A673 (cell line): Measurements from ENCODE around the gene ENTPD2. TPM values are rescaled to one million over a fixed set of nuclear protein-coding genes. Genes with fewer than 3 reads are reported as not detected.

Experiments used
- BruUV-seq: library from RNA; stranded (reverse); fragments of 400-500 nt; replicated peaks from 2 replicates; lab custom pipeline; 2021; lab: Mats Ljungman, UMichigan
- CTCF ChIA-PET: fragments of 300-600 bp; sonication (Branson Sonifier 250); formaldehyde crosslinking; loops from one replicate; lab custom pipeline; 2022; ENCODE audit warnings: antibody characterized with exemption; lab: Charles Lee
- POLR2A ChIA-PET: fragments of 300-600 bp; sonication (Branson Sonifier 250); formaldehyde crosslinking; loops from one replicate; lab custom pipeline; 2022; ENCODE audit warnings: antibody characterized with exemption; ENCODE audit not compliant: low non-redundant PET; lab: Charles Lee
- DNase-seq: peaks from one replicate; pipeline ENCODE4 v3.0.0-alpha.2; 2015; ENCODE audit warnings: low spot score
- H3K27ac ChIP-seq: fragments of 200-600 bp; sonication (generic); 2 replicates; pipeline ENCODE4 v1.5.1; 2016; ENCODE audit warnings: mixed run types, low read depth, mild to moderate bottlenecking, mixed read lengths, antibody characterized with exemption, low read length; ENCODE audit not compliant: poor library complexity, severe bottlenecking
- H3K27me3 ChIP-seq: fragments of 200-600 bp; sonication (generic); replicated peaks from 2 replicates; pipeline ENCODE4 v1.6.1; 2017; ENCODE audit warnings: mixed run types, low read depth, mild to moderate bottlenecking, mixed read lengths, antibody characterized with exemption, low read length; ENCODE audit not compliant: insufficient read depth, poor library complexity
- H3K36me3 ChIP-seq: fragments of 200-600 bp; sonication (generic); 2 replicates; pipeline ENCODE4 v1.6.1; 2016; ENCODE audit warnings: mixed run types, mild to moderate bottlenecking, mixed read lengths, antibody characterized with exemption, low read length; ENCODE audit not compliant: insufficient read depth, poor library complexity, severe bottlenecking
- H3K4me1 ChIP-seq: fragments of 200-600 bp; sonication (generic); 2 replicates; pipeline ENCODE4 v1.6.1; 2017; ENCODE audit warnings: mixed run types, mild to moderate bottlenecking, mixed read lengths, antibody characterized with exemption, low read length; ENCODE audit not compliant: insufficient read depth, poor library complexity, severe bottlenecking
- H3K4me3 ChIP-seq: fragments of 200-600 bp; sonication (generic); 2 replicates; pipeline ENCODE4 v1.5.1; 2016; ENCODE audit warnings: low read depth, mixed run types, mild to moderate bottlenecking, mixed read lengths, low read length; ENCODE audit not compliant: poor library complexity, severe bottlenecking
- H3K9me3 ChIP-seq: fragments of 200-600 bp; sonication (generic); 2 replicates; pipeline ENCODE4 v1.6.1; 2016; ENCODE audit warnings: mixed run types, low read depth, mild to moderate bottlenecking, mixed read lengths, antibody characterized with exemption, low read length; ENCODE audit not compliant: poor library complexity, severe bottlenecking
- CTCF ChIP-seq: fragments of 300-800, 200-600 bp; sonication (generic); conservative IDR thresholded peaks from 2 replicates; pipeline ENCODE4 v1.5.1; 2017; ENCODE audit warnings: low read depth, mild to moderate bottlenecking, antibody characterized with exemption, low read length, moderate library complexity, mixed read lengths
- EZH2 ChIP-seq: fragments of 200-600 bp; sonication (generic); IDR thresholded peaks from 2 replicates; pipeline ENCODE4 v1.6.1; 2017; ENCODE audit warnings: borderline replicate concordance, low read depth, mild to moderate bottlenecking, mixed read lengths, antibody characterized with exemption, low read length; ENCODE audit not compliant: poor library complexity, severe bottlenecking
- intact Hi-C: fragments of 100-400 bp; cut with micrococcal nuclease; formaldehyde crosslinking; loops from one replicate; pipeline ENCODE4 v1.10.0; 2022; ENCODE audit not compliant: unreplicated experiment
- total RNA-seq: library from RNA; stranded (reverse); gene quantifications from 2 replicates; pipeline ENCODE4 v1.2.3, GENCODE V29; 2021

Gene ENTPD2
- total RNA-seq, 1 experiment from 2014 or later = not detected

GRCh38 chr9:137012694-137013570, 40.9 kb downstream of the ENTPD2 start:
- CTCF ChIA-PET = no interaction called here
- H3K27ac ChIP-seq = no peak overlapping the region
- no peaks in the 10 kb centered on the region for H3K9me3 ChIP-seq
- BruUV-seq = no TSS peak
- DNase-seq = peak; percentile 47
- POLR2A ChIA-PET = no interaction called here
- H3K4me1 ChIP-seq = no peaks in the 10 kb centered on the region
- no peak for TF ChIP-seq EZH2
- no peak for TF ChIP-seq CTCF
- intact Hi-C loops = no loop called here
- H3K4me3 ChIP-seq = no peak overlapping the region
- H3K36me3 ChIP-seq = peaks cover 7% of the 10 kb centered on the region
- H3K27me3 ChIP-seq = no peaks in the 10 kb centered on the region

DNA sequence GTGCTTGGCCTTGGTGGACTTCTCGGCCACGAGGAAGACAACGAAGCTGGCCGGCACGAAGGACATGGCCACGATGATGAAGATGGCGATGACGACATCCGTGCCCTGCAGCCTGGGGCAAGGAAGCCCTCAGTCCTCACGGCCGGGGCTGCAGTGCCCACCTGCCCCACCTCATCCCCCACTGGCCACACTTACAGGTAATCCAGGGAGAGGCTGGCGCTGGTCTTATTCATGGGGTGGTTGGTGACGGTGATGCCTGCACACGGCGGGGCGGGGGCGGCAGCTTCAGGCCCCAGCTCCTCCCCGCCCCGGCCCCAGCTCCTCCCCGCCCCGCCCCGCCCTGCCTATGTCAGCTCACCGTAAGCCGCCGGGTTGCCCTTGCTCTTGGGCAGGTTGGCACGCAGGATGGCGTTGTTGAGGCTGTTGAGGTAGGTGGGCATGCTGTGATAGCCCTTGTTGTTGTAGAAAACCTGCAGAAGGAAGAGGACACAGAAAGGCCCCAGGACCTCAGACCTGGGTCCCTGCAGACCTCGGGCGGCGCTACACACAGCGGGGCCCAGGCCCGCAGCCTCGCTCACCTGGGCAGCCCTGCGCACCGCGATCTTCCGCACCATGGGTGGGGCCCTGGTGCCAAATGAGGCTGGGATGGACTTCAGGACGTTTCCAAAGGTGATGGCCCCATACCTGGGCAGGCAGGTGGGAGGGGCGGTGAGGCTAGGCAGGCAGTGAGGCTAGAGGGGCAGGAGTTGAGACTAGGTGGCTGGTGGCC, 41.8 kb downstream of the ENTPD2 start:
- intact Hi-C loops = no loop called here
- TF ChIP-seq EZH2 = no peak
- TF ChIP-seq CTCF = no peak
- Histone ChIP-seq H3K4me3 (no peak overlapping the region), H3K9me3 (no peaks in the 10 kb centered on the region), H3K4me1 (no peaks in the 10 kb centered on the region), H3K27ac (no peak overlapping the region), H3K36me3 (peaks cover 3% of the 10 kb centered on the region), H3K27me3 (no peaks in the 10 kb centered on the region)
- no peak for DNase-seq
- POLR2A ChIA-PET = no interaction called here
- CTCF ChIA-PET = no interaction called here
- BruUV-seq = no TSS peak

- H3K4me3 ChIP-seq = no peak overlapping the region
- BruUV-seq = no TSS peak
- no peaks in the 10 kb centered on the region for H3K27me3 ChIP-seq
- DNase-seq = no peak
- H3K27ac ChIP-seq = no peak overlapping the region
- POLR2A ChIA-PET = no interaction called here
- peaks cover 3% of the 10 kb centered on the region for H3K36me3 ChIP-seq
- H3K4me1 ChIP-seq = no peaks in the 10 kb centered on the region
- CTCF ChIA-PET = no interaction called here
- TF ChIP-seq EZH2 (no peak), CTCF (no peak)
- intact Hi-C loops = no loop called here
- no peaks in the 10 kb centered on the region for H3K9me3 ChIP-seq
Measured at GRCh38 chr9:137011156-137011555, 42.7 kb downstream of the ENTPD2 start.
